CD4-positive, alpha-beta T cell treated with Interleukin-2 at 100 ng/mL for 4 hours (primary cell): ENCODE results near the gene MALT1.
"Not testable (repeated sequence)": the region's sequence is repeated elsewhere in the genome, so short reads cannot be mapped to it uniquely, and the experiment has no call there.

Experiments used
- DNase-seq: peaks from one replicate; pipeline ENCODE4 v3.0.0-alpha.2; 2020; ENCODE audit warnings: low spot score

Gene MALT1

GRCh38 chr18:58671111-58671631, at the start of gene MALT1:
Gene MALT1, plus strand, starts transcription at chr18:58671465. Its CDS starts 179 bp downstream, at chr18:58671644.
- DNase-seq: peak; percentile 97

- no peak for DNase-seq
These were observed 47.3 kb upstream of the MALT1 start for GRCh38 chr18:58624011-58624410.

GRCh38 chr18:58625839-58626238, 45.4 kb upstream of the MALT1 start:
- DNase-seq: no peak

GRCh38 chr18:58630071-58630470, 41.2 kb upstream of the MALT1 start:
- DNase-seq: no peak

GRCh38 chr18:58631301-58631700, 40.0 kb upstream of the MALT1 start:
- DNase-seq: no peak

- no peak for DNase-seq
These were observed 38.7 kb upstream of the MALT1 start for GRCh38 chr18:58632552-58632951.

- no peak for DNase-seq
These were observed 37.4 kb upstream of the MALT1 start for GRCh38 chr18:58633874-58634273.

- no peak for DNase-seq
These were observed 35.4 kb upstream of the MALT1 start for GRCh38 chr18:58635891-58636290.

- no peak for DNase-seq
These were observed 34.1 kb upstream of the MALT1 start for GRCh38 chr18:58637197-58637596.

GRCh38 chr18:58637946-58638345, 33.3 kb upstream of the MALT1 start:
- no peak for DNase-seq

- DNase-seq: no peak
These were observed 32.8 kb upstream of the MALT1 start for GRCh38 chr18:58638441-58638840.

- no peak for DNase-seq
These were observed 32.0 kb upstream of the MALT1 start for GRCh38 chr18:58639237-58639636.

GRCh38 chr18:58639751-58640427, 31.4 kb upstream of the MALT1 start:
- no peak for DNase-seq

GRCh38 chr18:58640428-58640805, 30.8 kb upstream of the MALT1 start:
- no peak for DNase-seq

- DNase-seq: no peak
These were observed 30.2 kb upstream of the MALT1 start for GRCh38 chr18:58640891-58641610.

GRCh38 chr18:58643557-58643956, 27.7 kb upstream of the MALT1 start:
- not testable (repeated sequence) for DNase-seq

GRCh38 chr18:58645398-58645797, 25.9 kb upstream of the MALT1 start:
- no peak for DNase-seq

GRCh38 chr18:58646334-58646862, 24.9 kb upstream of the MALT1 start:
- no peak for DNase-seq

- DNase-seq: peak; percentile 64
These were observed 21.1 kb upstream of the MALT1 start for GRCh38 chr18:58649966-58650816.

- not testable (repeated sequence) for DNase-seq
These were observed 20.4 kb upstream of the MALT1 start for GRCh38 chr18:58650830-58651229.

- DNase-seq: not testable (repeated sequence)
These were observed 18.0 kb upstream of the MALT1 start for GRCh38 chr18:58653144-58653722.
